B cell (primary cell): ENCODE measurements around the gene DNAJC21. TPM values are rescaled to one million over a fixed set of nuclear protein-coding genes. Genes with fewer than 3 reads are reported as not detected.
A peak's percentile ranks its signal among the peaks of the same experiment; 100 is the strongest.

Source experiments
- ATAC-seq: fragments of 200-7000 bp; cut with Tn5 transposase; one replicate; pipeline ENCODE4 v1.10.0; 2021; ENCODE audit warnings: low read depth, mild to moderate bottlenecking, moderate number of reproducible peaks, moderate library complexity
- CTCF ChIA-PET: fragments of 350-600 bp; sonication (Branson Sonifier 250); formaldehyde crosslinking; loops from one replicate; lab custom pipeline; 2021; ENCODE audit warnings: antibody characterized with exemption, inconsistent platforms; lab: Charles Lee
- POLR2A ChIA-PET: fragments of 350-600 bp; sonication (Branson Sonifier 250); formaldehyde crosslinking; loops from one replicate; lab custom pipeline; 2021; ENCODE audit warnings: antibody characterized with exemption; lab: Charles Lee
- DNase-seq: peaks from one replicate; pipeline ENCODE4 v3.0.0; 2013
- H2AFZ ChIP-seq: 2 replicates; pipeline ENCODE4 v1.6.1; 2012; ENCODE audit warnings: mild to moderate bottlenecking, low read depth, low read length; ENCODE audit not compliant: insufficient read depth, poor library complexity, severe bottlenecking
- H3K27ac ChIP-seq, 2 donors: 1 replicate in 1 of 2; 2 replicates in 1 of 2; pipeline ENCODE4 v1.5.1; 2012 to 2013; ENCODE audit warnings: low read length in 2 of 2, mild to moderate bottlenecking in 2 of 2, moderate library complexity in 1 of 2
- H3K27me3 ChIP-seq, 4 experiments: fragments of 200-600 bp in 1 of 4; sonication (generic) in 1 of 4; replicated peaks in 1 of 4; 1 replicate in 2 of 4; 2 replicates in 2 of 4; pipeline versions ENCODE4 v1.6.1 to v1.7.0; 2013 to 2016; ENCODE audit warnings: low read length in 3 of 4, mild to moderate bottlenecking in 2 of 4, mixed read lengths in 1 of 4, moderate library complexity in 1 of 4; ENCODE audit not compliant: insufficient read depth in 4 of 4, control insufficient read depth in 3 of 4; ENCODE audit errors: control extremely low read depth in 1 of 4
- H3K36me3 ChIP-seq, 2 experiments: replicated peaks in 1 of 2; 1 replicate in 1 of 2; 2 replicates in 1 of 2; pipeline versions ENCODE4 v1.6.1 to v1.7.1; 2013; ENCODE audit warnings: low read length in 1 of 2; ENCODE audit not compliant: insufficient read depth in 2 of 2, control insufficient read depth in 1 of 2; ENCODE audit errors: control extremely low read depth in 1 of 2, extremely low read depth in 1 of 2
- H3K4me1 ChIP-seq, 2 donors: fragments of 200-600 bp in 1 of 2; sonication (generic) in 1 of 2; 1 replicate in 1 of 2; 2 replicates in 1 of 2; pipeline versions ENCODE4 v1.5.1 to v1.6.1; 2013 to 2017; ENCODE audit warnings: low read length in 2 of 2; ENCODE audit not compliant: control insufficient read depth in 2 of 2, insufficient read depth in 2 of 2
- H3K4me2 ChIP-seq: replicated peaks from 2 replicates; pipeline ENCODE3; 2012; ENCODE audit warnings: mild to moderate bottlenecking, low read depth, low read length; ENCODE audit not compliant: poor library complexity, severe bottlenecking
- H3K4me3 ChIP-seq, 5 experiments: fragments of 200-600 bp in 1 of 5; sonication (generic) in 1 of 5; 1 replicate in 3 of 5; 2 replicates in 2 of 5; pipeline versions ENCODE4 v1.5.1 to v1.7.0; 2011 to 2016; ENCODE audit warnings: low read length in 4 of 5, mild to moderate bottlenecking in 4 of 5, low read depth in 2 of 5, control low read depth in 1 of 5, moderate library complexity in 1 of 5; ENCODE audit not compliant: insufficient read depth in 1 of 5; ENCODE audit errors: control extremely low read depth in 1 of 5, extremely low read depth in 1 of 5
- H3K79me2 ChIP-seq: fragments of 200-600 bp; sonication (generic); one replicate; pipeline ENCODE4 v1.6.0; 2016; ENCODE audit warnings: low read length; ENCODE audit not compliant: control insufficient read depth, insufficient read depth
- H3K9ac ChIP-seq: fragments of 200-600 bp; sonication (generic); 2 replicates; pipeline ENCODE4 v1.6.1; 2017; ENCODE audit warnings: mild to moderate bottlenecking, low read length, moderate library complexity
- H3K9me3 ChIP-seq, 3 donors: one replicate each; pipeline versions ENCODE4 v1.6.1 to v1.7.1; 2013; ENCODE audit warnings: low read length in 2 of 3; ENCODE audit not compliant: control insufficient read depth in 2 of 3, insufficient read depth in 1 of 3; ENCODE audit errors: control extremely low read depth in 1 of 3
- H4K20me1 ChIP-seq: 2 replicates; pipeline ENCODE4 v1.6.0; 2012; ENCODE audit warnings: mild to moderate bottlenecking, low read length; ENCODE audit not compliant: insufficient read depth, control insufficient read depth, poor library complexity, severe bottlenecking
- H3K27ac Mint-ChIP-seq: one replicate; pipeline ENCODE4 v1.8.0; 2021; ENCODE audit warnings: mixed read lengths
- H3K27me3 Mint-ChIP-seq: one replicate; pipeline ENCODE4 v1.8.0; 2021; ENCODE audit warnings: mixed read lengths
- H3K4me1 Mint-ChIP-seq: one replicate; pipeline ENCODE4 v1.8.0; 2021; ENCODE audit warnings: mixed read lengths
- H3K4me3 Mint-ChIP-seq: one replicate; pipeline ENCODE4 v1.8.0; 2021; ENCODE audit warnings: mixed read lengths
- H3K9me3 Mint-ChIP-seq: one replicate; pipeline ENCODE4 v1.8.0; 2022; ENCODE audit warnings: mixed read lengths; ENCODE audit not compliant: insufficient read depth
- EZH2 ChIP-seq: IDR thresholded peaks from 2 replicates; pipeline ENCODE4 v1.6.1; 2012; ENCODE audit warnings: borderline replicate concordance, low read depth, mild to moderate bottlenecking, moderate library complexity, low read length; ENCODE audit not compliant: insufficient read depth, poor library complexity, severe bottlenecking
- WGBS: methylation state at CpG from one replicate; pipeline ENCODE4 v1.1.5; 2013; ENCODE audit warnings: missing lambda C conversion rate; ENCODE audit not compliant: insufficient coverage; 5-methylcytosine and 5-hydroxymethylcytosine counted together
- intact Hi-C: fragments of 100-400 bp; cut with micrococcal nuclease; formaldehyde crosslinking; loops from one replicate; pipeline ENCODE4 v1.10.0; 2022
- polyA plus RNA-seq: library from polyadenylated mRNA; depleted of rRNA; stranded (reverse); fragments of >200 nt; gene quantifications from 2 replicates; pipeline ENCODE4 v1.2.3, GENCODE V29; 2012
- total RNA-seq, 2 donors: library from RNA; stranded (reverse); fragments of 120-200 nt in 1 of 2; gene quantifications; 1 replicate in 1 of 2; 2 replicates in 1 of 2; pipeline versions ENCODE4 v1.2.3 to v1.2.4, GENCODE V29; 2013 to 2022
- TF ChIP-seq, protein P1 (sequence below): fragments of 200-600 bp; IDR thresholded peaks from one replicate; pipeline ENCODE4 v1.8.0; 2022; ENCODE audit warnings: antibody characterized with exemption, mild to moderate bottlenecking

DNAJC21 gene
- total and polyA plus RNA-seq, 2 donors (not counting 1 experiment from before 2014, with no cell fraction given), result 7.2 to 59.3 TPM

- no peak for TF ChIP-seq EZH2
- TF ChIP-seq, protein P1, sequence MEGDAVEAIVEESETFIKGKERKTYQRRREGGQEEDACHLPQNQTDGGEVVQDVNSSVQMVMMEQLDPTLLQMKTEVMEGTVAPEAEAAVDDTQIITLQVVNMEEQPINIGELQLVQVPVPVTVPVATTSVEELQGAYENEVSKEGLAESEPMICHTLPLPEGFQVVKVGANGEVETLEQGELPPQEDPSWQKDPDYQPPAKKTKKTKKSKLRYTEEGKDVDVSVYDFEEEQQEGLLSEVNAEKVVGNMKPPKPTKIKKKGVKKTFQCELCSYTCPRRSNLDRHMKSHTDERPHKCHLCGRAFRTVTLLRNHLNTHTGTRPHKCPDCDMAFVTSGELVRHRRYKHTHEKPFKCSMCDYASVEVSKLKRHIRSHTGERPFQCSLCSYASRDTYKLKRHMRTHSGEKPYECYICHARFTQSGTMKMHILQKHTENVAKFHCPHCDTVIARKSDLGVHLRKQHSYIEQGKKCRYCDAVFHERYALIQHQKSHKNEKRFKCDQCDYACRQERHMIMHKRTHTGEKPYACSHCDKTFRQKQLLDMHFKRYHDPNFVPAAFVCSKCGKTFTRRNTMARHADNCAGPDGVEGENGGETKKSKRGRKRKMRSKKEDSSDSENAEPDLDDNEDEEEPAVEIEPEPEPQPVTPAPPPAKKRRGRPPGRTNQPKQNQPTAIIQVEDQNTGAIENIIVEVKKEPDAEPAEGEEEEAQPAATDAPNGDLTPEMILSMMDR, result no peak
- H3K79me2 ChIP-seq, result no peaks in the 10 kb centered on the region
- intact Hi-C loops, result no loop called here
- peaks cover 0 to 22% of the 10 kb centered on the region in 2 experiments for H3K36me3 ChIP-seq
- Mint-ChIP-seq H3K4me3 (no peak overlapping the region), H3K4me1 (no peaks in the 10 kb centered on the region), H3K27ac (no peak overlapping the region), H3K27me3 (no peaks in the 10 kb centered on the region), H3K9me3 (no peaks in the 10 kb centered on the region)
- no peaks in the 10 kb centered on the region for H3K4me1 ChIP-seq
- DNase-seq, result no peak
- no peaks in the 10 kb centered on the region for H3K27me3 ChIP-seq
- H3K4me2 ChIP-seq, result no peak overlapping the region
- CTCF ChIA-PET, result interaction anchor here (1.2 to 1.6 kb wide), 3 partner anchors 14 to 47 kb away, joined by 3 to 5 read pairs (median 4); partner anchors contain the start of gene DNAJC21
- no peak overlapping the region for H3K4me3 ChIP-seq
- H3K27ac ChIP-seq, result no peak overlapping the region
- no peak overlapping the region for H3K9ac ChIP-seq
- H3K9me3 ChIP-seq, result no peaks in the 10 kb centered on the region
- no peak overlapping the region for H2AFZ ChIP-seq
- no peaks in the 10 kb centered on the region for H4K20me1 ChIP-seq
- no CpG with 5 or more reads among the region's 1 CpG for WGBS
- POLR2A ChIA-PET, result no interaction called here
- ATAC-seq, result no peak
Observed at GRCh38 chr5:34957321-34957720, 28.0 kb downstream of the DNAJC21 start.

GRCh38 chr5:34957857-34958690 lies 28.7 kb downstream of the DNAJC21 start:
- Histone ChIP-seq H3K4me2 (no peak overlapping the region), H2AFZ (no peak overlapping the region), H3K36me3 (peaks cover 0 to 19% of the 10 kb centered on the region in 2 experiments), H3K27ac (no peak overlapping the region), H3K9ac (no peak overlapping the region), H4K20me1 (no peaks in the 10 kb centered on the region), H3K4me1 (no peaks in the 10 kb centered on the region), H3K27me3 (no peaks in the 10 kb centered on the region), H3K9me3 (no peaks in the 10 kb centered on the region), H3K79me2 (no peaks in the 10 kb centered on the region), H3K4me3 (no peak overlapping the region)
- Mint-ChIP-seq H3K4me3 (no peak overlapping the region), H3K4me1 (no peaks in the 10 kb centered on the region), H3K9me3 (no peaks in the 10 kb centered on the region), H3K27me3 (no peaks in the 10 kb centered on the region), H3K27ac (no peak overlapping the region)
- TF ChIP-seq, protein P1, result peak; percentile 48
- no peak for TF ChIP-seq EZH2
- POLR2A ChIA-PET, result no interaction called here
- intact Hi-C loops, result no loop called here
- WGBS, result no CpG with 5 or more reads among the region's 5 CpGs
- DNase-seq (no peak), ATAC-seq (no peak)
- CTCF ChIA-PET, result interaction anchor here (1.1 to 1.6 kb wide), 5 partner anchors 11 to 493 kb away, joined by 3 to 5 read pairs (median 3); partner anchors contain the start of gene DNAJC21
